Breast epithelium (tissue), 4 donors: ENCODE measurements around the gene NDEL1. TPM values are rescaled to one million over a fixed set of nuclear protein-coding genes. Genes with fewer than 3 reads are reported as not detected.

Experiments
- DNase-seq, 2 donors: peaks; one replicate each; pipeline ENCODE4 v3.0.0-alpha.2; 2019; ENCODE audit warnings: low spot score in 2 of 2
- H3K27ac ChIP-seq, 2 donors: fragments of 200-600 bp; sonication (generic) in 1 of 2; one replicate each; pipeline ENCODE4 v1.5.1; 2016 to 2019; ENCODE audit warnings: mild to moderate bottlenecking in 1 of 2
- H3K27me3 ChIP-seq, 2 donors: fragments of 200-600 bp; sonication (generic) in 1 of 2; one replicate each; pipeline versions ENCODE4 v1.5.1 to v1.6.0; 2017 to 2019; ENCODE audit warnings: control low read depth in 1 of 2, mild to moderate bottlenecking in 1 of 2
- H3K36me3 ChIP-seq: fragments of 200-600 bp; one replicate; pipeline ENCODE4 v1.5.1; 2019
- H3K4me1 ChIP-seq, 2 donors: fragments of 200-600 bp; sonication (generic); one replicate each; pipeline ENCODE4 v1.5.1; 2016 to 2019; ENCODE audit warnings: control low read depth in 1 of 2
- H3K4me3 ChIP-seq, 3 donors: fragments of 200-600 bp; sonication (generic); 1 replicate in 2 of 3; 2 replicates in 1 of 3; pipeline ENCODE4 v1.5.1; 2016 to 2019; ENCODE audit warnings: mild to moderate bottlenecking in 3 of 3, moderate library complexity in 2 of 3
- H3K9me3 ChIP-seq, 2 donors: fragments of 200-600 bp; sonication (generic) in 1 of 2; one replicate each; pipeline ENCODE4 v1.5.1; 2016 to 2019; ENCODE audit warnings: control low read depth in 1 of 2
- POLR2A ChIP-seq: fragments of 450-650 bp; IDR thresholded peaks from one replicate; pipeline ENCODE4 v1.6.1; 2016; ENCODE audit warnings: antibody characterized with exemption, mild to moderate bottlenecking, moderate library complexity
- POLR2AphosphoS5 ChIP-seq, 3 donors: sonication (generic); formaldehyde crosslinking; IDR thresholded peaks; one replicate each; pipeline ENCODE4 v1.6.1; 2017; ENCODE audit warnings: antibody characterized with exemption in 3 of 3
- intact Hi-C: fragments of 100-400 bp; cut with DNase I; formaldehyde crosslinking; loops from one replicate; pipeline ENCODE4 v1.15.1; 2023; ENCODE audit warnings: low total_unique reads
- total RNA-seq, 3 donors: library from RNA; depleted of rRNA; stranded (reverse); fragments of >200 nt; gene quantifications; one replicate each; pipeline ENCODE4 v1.1.0, GENCODE V29; 2016
- TF ChIP-seq, protein P1 (sequence below), 3 donors: fragments of 450-650 bp; IDR thresholded peaks; one replicate each; pipeline ENCODE4 v1.5.1; 2016 to 2017; ENCODE audit warnings: antibody characterized with exemption in 3 of 3, mild to moderate bottlenecking in 3 of 3, moderate library complexity in 3 of 3

The NDEL1 gene
- total RNA-seq, 3 donors from 2014 or later, result 51.1 to 80.6 (median 61.4) TPM

DNA sequence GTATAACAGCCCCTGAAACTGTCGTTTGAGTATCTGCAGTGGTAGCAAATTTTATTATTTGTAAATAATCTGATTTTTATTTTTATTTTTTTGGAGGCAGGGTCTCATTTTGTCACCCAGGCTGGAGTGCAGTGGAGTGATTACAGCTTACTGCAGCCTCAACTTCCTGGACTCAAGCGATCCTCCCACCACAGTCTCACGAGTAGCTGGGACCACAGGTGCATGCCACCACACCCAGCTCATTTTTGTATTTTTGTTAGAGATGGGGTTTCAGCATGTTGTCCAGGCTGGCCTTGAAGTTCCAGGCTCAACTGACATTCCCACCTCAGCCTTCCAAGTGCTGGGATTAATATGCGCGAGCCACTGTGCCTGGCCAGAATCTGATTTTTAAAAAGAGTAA is 2.8 kb downstream of the NDEL1 start:
- Histone ChIP-seq H3K27me3 (no peaks in the 10 kb centered on the region), H3K27ac (no peak overlapping the region), H3K36me3 (no peaks in the 10 kb centered on the region), H3K4me1 (no peaks in the 10 kb centered on the region), H3K4me3 (no peak overlapping the region), H3K9me3 (no peaks in the 10 kb centered on the region)
- DNase-seq, result no peak
- no peak for TF ChIP-seq POLR2A
- TF ChIP-seq, protein P1, sequence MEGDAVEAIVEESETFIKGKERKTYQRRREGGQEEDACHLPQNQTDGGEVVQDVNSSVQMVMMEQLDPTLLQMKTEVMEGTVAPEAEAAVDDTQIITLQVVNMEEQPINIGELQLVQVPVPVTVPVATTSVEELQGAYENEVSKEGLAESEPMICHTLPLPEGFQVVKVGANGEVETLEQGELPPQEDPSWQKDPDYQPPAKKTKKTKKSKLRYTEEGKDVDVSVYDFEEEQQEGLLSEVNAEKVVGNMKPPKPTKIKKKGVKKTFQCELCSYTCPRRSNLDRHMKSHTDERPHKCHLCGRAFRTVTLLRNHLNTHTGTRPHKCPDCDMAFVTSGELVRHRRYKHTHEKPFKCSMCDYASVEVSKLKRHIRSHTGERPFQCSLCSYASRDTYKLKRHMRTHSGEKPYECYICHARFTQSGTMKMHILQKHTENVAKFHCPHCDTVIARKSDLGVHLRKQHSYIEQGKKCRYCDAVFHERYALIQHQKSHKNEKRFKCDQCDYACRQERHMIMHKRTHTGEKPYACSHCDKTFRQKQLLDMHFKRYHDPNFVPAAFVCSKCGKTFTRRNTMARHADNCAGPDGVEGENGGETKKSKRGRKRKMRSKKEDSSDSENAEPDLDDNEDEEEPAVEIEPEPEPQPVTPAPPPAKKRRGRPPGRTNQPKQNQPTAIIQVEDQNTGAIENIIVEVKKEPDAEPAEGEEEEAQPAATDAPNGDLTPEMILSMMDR (IDR thresholded peaks at IDR 0.05), result no peak
- TF ChIP-seq POLR2AphosphoS5 (IDR thresholded peaks at IDR 0.05), result no peak
- intact Hi-C loops, result no loop called here

DNA sequence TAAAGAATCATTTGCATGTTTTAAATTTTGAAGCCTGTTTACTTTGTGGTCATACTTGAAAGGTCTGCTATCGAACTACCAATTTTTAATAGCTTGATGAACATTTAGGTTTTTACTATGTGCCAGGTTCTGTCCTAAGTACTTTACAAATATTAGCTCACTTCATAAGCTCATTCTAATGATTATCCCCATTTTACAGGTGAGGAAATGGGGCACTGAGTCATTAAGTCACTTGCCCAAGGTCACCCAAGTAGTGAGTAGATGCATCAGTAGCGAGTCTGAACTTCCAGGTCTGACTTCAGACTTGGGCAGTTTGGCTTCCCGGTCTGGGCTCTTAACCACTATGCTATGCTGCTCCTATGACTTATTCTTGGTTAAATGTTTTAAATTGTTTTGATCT is 4.0 kb downstream of the NDEL1 start:
- H3K4me3 ChIP-seq, result no peak overlapping the region
- no peak for DNase-seq
- H3K4me1 ChIP-seq, result no peaks in the 10 kb centered on the region
- H3K27me3 ChIP-seq, result no peaks in the 10 kb centered on the region
- H3K36me3 ChIP-seq, result no peaks in the 10 kb centered on the region
- intact Hi-C loops, result no loop called here
- H3K27ac ChIP-seq, result no peak overlapping the region
- H3K9me3 ChIP-seq, result no peaks in the 10 kb centered on the region
- TF ChIP-seq POLR2AphosphoS5 (IDR thresholded peaks at IDR 0.05), result no peak
- TF ChIP-seq, protein P1 (IDR thresholded peaks at IDR 0.05), result no peak
- TF ChIP-seq POLR2A, result no peak

DNA sequence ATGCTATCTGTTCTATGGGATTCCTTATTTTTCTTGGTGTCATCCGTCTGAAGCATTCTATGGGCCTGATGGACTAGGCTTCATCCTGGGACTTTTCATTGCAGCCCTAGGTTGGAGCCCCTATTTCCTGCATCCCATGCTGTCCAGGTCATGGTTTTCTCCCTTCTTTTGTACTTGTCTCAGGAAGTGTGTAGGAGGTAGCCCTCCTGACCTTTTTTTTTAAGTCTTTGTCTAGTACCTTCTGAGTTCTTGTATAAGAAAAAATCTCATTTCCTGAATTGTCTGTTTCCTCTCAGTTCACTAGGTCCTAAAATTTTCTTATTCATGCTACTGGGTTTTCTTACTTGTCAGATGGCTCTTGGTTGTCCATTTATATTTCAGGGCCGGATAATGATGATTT is 6.0 kb downstream of the NDEL1 start:
- Histone ChIP-seq H3K4me1 (no peaks in the 10 kb centered on the region), H3K9me3 (no peaks in the 10 kb centered on the region), H3K27me3 (no peaks in the 10 kb centered on the region), H3K27ac (peak overlapping the region in 1 of 2 donors; percentile 11), H3K4me3 (no peak overlapping the region), H3K36me3 (peaks cover 7% of the 10 kb centered on the region)
- TF ChIP-seq, protein P1 (IDR thresholded peaks at IDR 0.05), result no peak
- TF ChIP-seq POLR2A, result no peak
- no peak for TF ChIP-seq POLR2AphosphoS5 (IDR thresholded peaks at IDR 0.05)
- intact Hi-C loops, result no loop called here
- DNase-seq, result no peak

DNA sequence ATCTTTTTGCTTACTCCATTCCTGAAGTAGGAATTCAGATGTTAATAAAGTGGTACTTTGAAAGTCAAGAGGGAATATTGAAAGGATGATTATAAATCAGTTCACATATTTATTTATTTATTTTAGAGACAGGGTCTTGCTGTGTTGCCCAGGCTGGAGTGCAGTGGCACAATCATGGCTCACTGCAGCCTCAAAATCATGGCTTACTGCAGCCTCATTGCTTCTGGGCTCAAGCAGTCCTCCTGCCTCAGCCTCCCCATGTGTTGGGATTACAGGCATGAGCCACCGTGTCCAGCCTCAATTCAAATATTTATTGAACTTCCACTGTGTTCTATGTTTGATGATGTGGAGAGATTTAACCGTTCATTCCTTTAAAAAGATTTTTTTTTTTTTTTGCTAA is 6.6 kb downstream of the NDEL1 start:
- Histone ChIP-seq H3K4me1 (no peaks in the 10 kb centered on the region), H3K9me3 (no peaks in the 10 kb centered on the region), H3K27me3 (no peaks in the 10 kb centered on the region), H3K36me3 (peaks cover 7% of the 10 kb centered on the region), H3K27ac (no peak overlapping the region), H3K4me3 (no peak overlapping the region)
- no peak for DNase-seq
- TF ChIP-seq, protein P1 (IDR thresholded peaks at IDR 0.05), result no peak
- no peak for TF ChIP-seq POLR2AphosphoS5 (IDR thresholded peaks at IDR 0.05)
- TF ChIP-seq POLR2A, result no peak
- intact Hi-C loops, result no loop called here

DNA sequence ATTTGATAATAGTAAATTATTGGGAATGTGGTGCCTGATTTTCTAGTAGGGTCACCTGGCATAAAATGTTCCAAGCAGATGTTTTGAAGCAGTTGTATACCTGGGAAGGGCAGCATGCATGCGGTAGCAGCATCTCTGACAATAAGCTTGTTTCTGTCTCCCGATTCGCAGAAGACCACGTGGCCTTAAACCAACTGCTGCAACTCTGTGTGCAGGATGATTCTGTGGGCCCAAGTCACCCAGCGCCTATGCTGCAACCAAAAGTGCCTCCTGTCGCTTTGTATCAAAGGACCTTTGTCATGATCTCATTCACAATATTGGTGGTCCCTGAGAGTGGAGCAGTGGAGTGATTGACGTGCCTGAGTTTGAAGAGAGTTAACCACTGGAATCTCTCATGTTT is 8.1 kb downstream of the NDEL1 start:
- Histone ChIP-seq H3K27me3 (no peaks in the 10 kb centered on the region), H3K4me3 (no peak overlapping the region), H3K36me3 (peaks cover 7% of the 10 kb centered on the region), H3K4me1 (no peaks in the 10 kb centered on the region), H3K27ac (no peak overlapping the region), H3K9me3 (no peaks in the 10 kb centered on the region)
- DNase-seq, result no peak
- TF ChIP-seq POLR2A (no peak), POLR2AphosphoS5 (IDR thresholded peaks at IDR 0.05) (no peak)
- TF ChIP-seq, protein P1 (IDR thresholded peaks at IDR 0.05), result no peak
- intact Hi-C loops, result no loop called here
